Retinal pigment epithelial cell (primary cell): Measurements from ENCODE around the gene SUSD6.

Source experiments
- DNase-seq: peaks from one replicate; pipeline ENCODE4 v3.0.0-alpha.2; 2010; ENCODE audit warnings: low read depth
- H3K4me3 ChIP-seq: 2 replicates; pipeline ENCODE4 v1.5.1; 2011; ENCODE audit warnings: mild to moderate bottlenecking, low read length, control low read depth, moderate library complexity
- TF ChIP-seq, protein P1 (sequence below): conservative IDR thresholded peaks from 2 replicates; pipeline ENCODE4 v1.5.1; 2011; ENCODE audit warnings: low read depth, low read length, control low read depth, inconsistent platforms

The SUSD6 gene

GRCh38 chr14:69673578-69674305 is 62.3 kb downstream of the SUSD6 start:
- DNase-seq, result no peak
- TF ChIP-seq, protein P1, sequence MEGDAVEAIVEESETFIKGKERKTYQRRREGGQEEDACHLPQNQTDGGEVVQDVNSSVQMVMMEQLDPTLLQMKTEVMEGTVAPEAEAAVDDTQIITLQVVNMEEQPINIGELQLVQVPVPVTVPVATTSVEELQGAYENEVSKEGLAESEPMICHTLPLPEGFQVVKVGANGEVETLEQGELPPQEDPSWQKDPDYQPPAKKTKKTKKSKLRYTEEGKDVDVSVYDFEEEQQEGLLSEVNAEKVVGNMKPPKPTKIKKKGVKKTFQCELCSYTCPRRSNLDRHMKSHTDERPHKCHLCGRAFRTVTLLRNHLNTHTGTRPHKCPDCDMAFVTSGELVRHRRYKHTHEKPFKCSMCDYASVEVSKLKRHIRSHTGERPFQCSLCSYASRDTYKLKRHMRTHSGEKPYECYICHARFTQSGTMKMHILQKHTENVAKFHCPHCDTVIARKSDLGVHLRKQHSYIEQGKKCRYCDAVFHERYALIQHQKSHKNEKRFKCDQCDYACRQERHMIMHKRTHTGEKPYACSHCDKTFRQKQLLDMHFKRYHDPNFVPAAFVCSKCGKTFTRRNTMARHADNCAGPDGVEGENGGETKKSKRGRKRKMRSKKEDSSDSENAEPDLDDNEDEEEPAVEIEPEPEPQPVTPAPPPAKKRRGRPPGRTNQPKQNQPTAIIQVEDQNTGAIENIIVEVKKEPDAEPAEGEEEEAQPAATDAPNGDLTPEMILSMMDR, result no peak
- H3K4me3 ChIP-seq, result no peak overlapping the region

GRCh38 chr14:69674546-69675244 is 63.3 kb downstream of the SUSD6 start:
- no peak for DNase-seq
- TF ChIP-seq, protein P1, result no peak
- H3K4me3 ChIP-seq, result no peak overlapping the region

DNA sequence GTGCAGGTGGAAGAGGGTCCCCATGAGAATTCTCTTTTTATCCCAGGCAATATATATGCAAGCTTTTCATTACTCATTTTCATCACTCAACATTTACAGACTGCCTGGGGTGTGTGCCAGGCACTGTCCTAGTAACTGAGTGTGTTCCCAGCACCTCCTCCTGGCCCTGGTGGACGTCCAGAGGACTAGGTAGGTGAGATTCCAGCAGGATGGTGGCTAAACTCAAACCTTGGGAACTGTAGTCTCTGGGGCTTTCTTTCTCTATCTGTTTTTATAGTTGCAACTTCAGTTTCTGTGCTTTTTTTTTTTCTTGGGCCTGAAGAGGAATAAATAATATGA is 63.8 kb downstream of the SUSD6 start:
- no peak overlapping the region for H3K4me3 ChIP-seq
- DNase-seq, result no peak
- TF ChIP-seq, protein P1, result no peak

DNA sequence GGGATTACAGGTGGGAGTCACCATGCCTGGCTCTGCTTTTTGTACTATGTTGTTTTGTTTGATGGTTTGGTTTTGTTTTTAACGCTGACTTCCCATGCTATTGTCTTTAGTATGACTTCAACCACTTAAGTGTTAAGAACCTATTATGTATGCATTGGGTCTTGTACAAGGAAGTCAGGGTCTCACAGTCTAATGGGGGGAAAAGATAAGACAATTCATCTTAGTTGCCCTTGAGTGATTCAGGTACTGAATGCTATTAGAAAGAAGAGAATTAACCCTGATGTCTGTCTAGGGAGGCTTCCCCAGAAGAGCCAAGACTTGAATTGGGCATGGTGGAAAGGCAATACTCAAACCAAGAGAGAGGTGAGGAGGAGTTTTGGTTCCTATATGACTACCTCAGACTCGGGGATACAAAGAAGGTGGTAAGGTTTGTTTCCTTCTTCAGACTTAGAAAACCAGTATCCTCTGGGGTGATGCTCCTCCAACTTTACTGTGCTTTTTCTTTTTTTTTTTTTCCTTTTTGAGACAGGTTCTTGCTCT is 64.6 kb downstream of the SUSD6 start:
- no peak for DNase-seq

DNA sequence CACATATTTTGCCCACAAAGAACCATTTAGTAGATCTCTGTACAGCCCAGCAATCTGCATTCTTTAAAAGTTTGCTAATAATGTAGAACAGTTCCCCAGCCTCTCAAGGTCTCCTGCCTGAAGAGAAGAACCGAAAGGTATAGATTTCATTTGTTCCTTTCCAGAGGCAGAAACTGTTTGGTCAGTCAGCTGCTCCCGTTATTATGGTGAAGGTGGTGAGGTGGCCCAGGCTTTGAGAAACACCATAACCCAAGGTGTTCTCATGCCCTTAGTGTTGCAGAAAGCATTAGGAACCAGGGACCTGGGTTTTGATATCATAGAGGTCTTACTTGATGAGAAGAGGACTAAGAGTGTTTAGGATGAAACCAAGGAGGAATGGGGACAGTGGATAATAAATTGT is 65.3 kb downstream of the SUSD6 start:
- DNase-seq, result no peak
- TF ChIP-seq, protein P1, result no peak
- H3K4me3 ChIP-seq, result no peak overlapping the region

More for the DNA sequence above, 64.6 kb downstream of the SUSD6 start:
- H3K4me3 ChIP-seq, result no peak overlapping the region
- TF ChIP-seq, protein P1, result no peak

DNA sequence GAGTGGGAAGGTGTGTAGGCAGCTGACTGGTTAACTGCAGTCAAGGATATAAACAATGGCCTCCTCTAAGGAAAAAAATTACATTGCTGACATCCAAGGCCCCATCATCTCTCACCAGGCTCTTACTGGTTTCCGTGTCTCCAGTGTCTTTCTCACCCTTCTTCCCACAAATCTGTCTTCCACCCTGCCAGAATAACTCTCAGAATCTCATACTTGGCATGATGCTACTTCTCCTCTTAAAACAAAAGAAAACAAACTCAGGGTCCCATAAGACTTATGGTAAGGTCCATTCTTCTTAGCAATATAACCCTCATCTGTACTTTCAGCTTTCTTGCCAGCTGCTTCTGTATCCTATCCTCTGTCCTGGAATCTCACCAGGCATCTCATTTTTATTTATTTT is 68.9 kb downstream of the SUSD6 start:
- DNase-seq, result no peak
- H3K4me3 ChIP-seq, result no peak overlapping the region
- TF ChIP-seq, protein P1, result no peak
